VCaP (cell line): ENCODE data around the gene PDE4D.
"Not testable (repeated sequence)": the region's sequence is repeated elsewhere in the genome, so short reads cannot be mapped to it uniquely, and the experiment has no call there.

ENCODE experiments used
- H3K27ac ChIP-seq: fragments of 450-650 bp; 2 replicates; pipeline ENCODE4 v1.5.1; 2017
- CTCF ChIP-seq: fragments of 450-650 bp; conservative IDR thresholded peaks from 2 replicates; pipeline ENCODE4 v1.5.1; 2017; ENCODE audit warnings: mild to moderate bottlenecking, moderate library complexity

PDE4D gene

GRCh38 chr5:59763541-59763940 is 130.0 kb downstream of the PDE4D start:
- TF ChIP-seq CTCF: no peak
- no peak overlapping the region for H3K27ac ChIP-seq

- not testable (repeated sequence) for H3K27ac ChIP-seq
These were observed 131.3 kb downstream of the PDE4D start for GRCh38 chr5:59762232-59762631.

GRCh38 chr5:59760785-59761348 is 132.7 kb downstream of the PDE4D start:
- TF ChIP-seq CTCF: no peak
- 0 out of 2 replicates have a peak overlapping the region, but pooled peaks have one; percentile 3 for H3K27ac ChIP-seq

GRCh38 chr5:59759600-59760351 is 133.8 kb downstream of the PDE4D start:
- H3K27ac ChIP-seq: peak overlapping the region; percentile 3; the same call in 1 of the 2 replicates
- TF ChIP-seq CTCF: no peak

- TF ChIP-seq CTCF: no peak
- H3K27ac ChIP-seq: no peak overlapping the region
These were observed 135.0 kb downstream of the PDE4D start for GRCh38 chr5:59758566-59758965.

- H3K27ac ChIP-seq: no peak overlapping the region
- TF ChIP-seq CTCF: no peak
These were observed 136.1 kb downstream of the PDE4D start for GRCh38 chr5:59757442-59757841.

- no peak for TF ChIP-seq CTCF
- H3K27ac ChIP-seq: no peak overlapping the region
These were observed 137.0 kb downstream of the PDE4D start for GRCh38 chr5:59756373-59757035.

- H3K27ac ChIP-seq: peak overlapping the region; percentile 21
- no peak for TF ChIP-seq CTCF
These were observed 138.1 kb downstream of the PDE4D start for GRCh38 chr5:59755476-59755875.
